SK-N-SH (cell line): Measurements from ENCODE around the gene PARD3B. TPM values are rescaled to one million over a fixed set of nuclear protein-coding genes. Genes with fewer than 3 reads are reported as not detected.

ENCODE experiments used
- CTCF ChIA-PET: fragments of 300-600, 350-600 bp; formaldehyde crosslinking; extraction: SDS; loops from one replicate; lab custom pipeline; 2021; lab: Yijun Ruan, JAX
- POLR2A ChIA-PET: fragments of 350-600 bp; sonication (Branson Sonifier 250); formaldehyde crosslinking; extraction: SDS; loops from one replicate; lab custom pipeline; 2020; ENCODE audit warnings: antibody characterized with exemption, inconsistent platforms; lab: Yijun Ruan, JAX
- DNase-seq: peaks from one replicate; pipeline ENCODE4 v3.0.0; 2012
- H2AFZ ChIP-seq: fragments of 200-600 bp; sonication (generic); 2 replicates; pipeline ENCODE4 v1.8.1; 2016; ENCODE audit warnings: antibody characterized with exemption, mild to moderate bottlenecking, low read depth
- H3F3A ChIP-seq: fragments of 200-600 bp; sonication (generic); replicated peaks from 2 replicates; pipeline ENCODE3; 2016; ENCODE audit warnings: antibody characterized with exemption, mild to moderate bottlenecking; ENCODE audit not compliant: insufficient read depth
- H3K27ac ChIP-seq, 2 experiments: fragments of 200-500 bp in 1 of 2; fragments of 200-600 bp in 1 of 2; sonication (Bioruptor generic) in 1 of 2; sonication (generic), shearing (Covaris generic) in 1 of 2; 2 replicates each; pipeline versions ENCODE4 v1.5.1 to v1.6.1; 2014 to 2016; ENCODE audit warnings: low read depth in 2 of 2, inconsistent platforms in 1 of 2, low read length in 1 of 2, mild to moderate bottlenecking in 1 of 2, mixed read lengths in 1 of 2
- H3K27me3 ChIP-seq: fragments of 200-600 bp; sonication (generic), shearing (Covaris generic); 2 replicates; pipeline ENCODE4 v1.6.1; 2016; ENCODE audit warnings: mixed run types; ENCODE audit not compliant: insufficient read depth
- H3K36me3 ChIP-seq, 2 experiments: fragments of 200-500 bp in 1 of 2; fragments of 200-600 bp in 1 of 2; sonication (Bioruptor generic) in 1 of 2; sonication (generic) in 1 of 2; replicated peaks in 1 of 2; 2 replicates each; pipeline versions ENCODE3 to v1.5.1; 2014 to 2016; ENCODE audit warnings: low read length in 1 of 2, mild to moderate bottlenecking in 1 of 2; ENCODE audit not compliant: insufficient read depth in 2 of 2, control insufficient read depth in 1 of 2
- H3K4me1 ChIP-seq, 2 experiments: fragments of 200-500 bp in 1 of 2; fragments of 200-600 bp in 1 of 2; sonication (Bioruptor generic) in 1 of 2; sonication (generic), shearing (Covaris generic) in 1 of 2; 2 replicates each; pipeline versions ENCODE4 v1.5.1 to v1.6.1; 2014 to 2016; ENCODE audit warnings: low read depth in 1 of 2, low read length in 1 of 2, mixed run types in 1 of 2; ENCODE audit not compliant: insufficient read depth in 2 of 2, control insufficient read depth in 1 of 2
- H3K4me2 ChIP-seq: fragments of 200-600 bp; sonication (generic), shearing (Covaris generic); 2 replicates; pipeline ENCODE4 v1.6.1; 2017; ENCODE audit warnings: mixed run types
- H3K4me3 ChIP-seq, 2 experiments: fragments of 200-500 bp in 1 of 2; fragments of 200-600 bp in 1 of 2; sonication (Bioruptor generic) in 1 of 2; sonication (generic), shearing (Covaris generic) in 1 of 2; 2 replicates each; pipeline versions ENCODE4 v1.5.1 to v1.8.1; 2014 to 2016; ENCODE audit warnings: low read depth in 2 of 2, inconsistent platforms in 1 of 2, low read length in 1 of 2, mild to moderate bottlenecking in 1 of 2, mixed read lengths in 1 of 2, moderate library complexity in 1 of 2
- H3K79me2 ChIP-seq: fragments of 200-600 bp; sonication (generic); 2 replicates; pipeline ENCODE4 v1.8.1; 2017; ENCODE audit warnings: mild to moderate bottlenecking; ENCODE audit not compliant: insufficient read depth
- H3K9ac ChIP-seq: fragments of 200-600 bp; sonication (generic); 2 replicates; pipeline ENCODE4 v1.6.1; 2017; ENCODE audit warnings: mixed run types
- H3K9me2 ChIP-seq: fragments of 200-600 bp; sonication (generic); 2 replicates; pipeline ENCODE4 v1.6.1; 2017; ENCODE audit warnings: mixed run types
- H3K9me3 ChIP-seq: fragments of 200-600 bp; sonication (generic); 2 replicates; pipeline ENCODE4 v1.6.1; 2017; ENCODE audit warnings: mixed run types, mild to moderate bottlenecking, moderate library complexity
- H4K20me1 ChIP-seq: fragments of 200-600 bp; sonication (generic); 2 replicates; pipeline ENCODE4 v1.6.1; 2017; ENCODE audit warnings: mild to moderate bottlenecking, mixed run types; ENCODE audit not compliant: insufficient read depth
- CHD2 ChIP-seq: fragments of 150-350 bp; IDR thresholded peaks from 2 replicates; pipeline ENCODE4 v1.6.1; 2018; ENCODE audit warnings: low read length; ENCODE audit not compliant: partially characterized antibody
- CTCF ChIP-seq: fragments of 200-600 bp; sonication (generic); IDR thresholded peaks from 2 replicates; pipeline ENCODE4 v1.6.1; 2017; ENCODE audit warnings: antibody characterized with exemption, mild to moderate bottlenecking, moderate library complexity
- ELF1 ChIP-seq: IDR thresholded peaks from 2 replicates; pipeline ENCODE4 v1.4.0; 2012
- EP300 ChIP-seq, 2 experiments: IDR thresholded peaks; 2 replicates each; pipeline versions ENCODE4 v1.4.0 to v1.6.1; 2012; ENCODE audit warnings: borderline replicate concordance in 1 of 2, low read depth in 1 of 2, low read length in 1 of 2
- EZH2phosphoT487 ChIP-seq: fragments of 200-600 bp; sonication (generic); IDR thresholded peaks from 2 replicates; pipeline ENCODE4 v1.6.1; 2017; ENCODE audit warnings: low read depth, mixed run types, mild to moderate bottlenecking, antibody characterized with exemption, moderate library complexity, borderline replicate concordance
- FOSL2 ChIP-seq: IDR thresholded peaks from 2 replicates; pipeline ENCODE4 v1.4.0; 2012; ENCODE audit warnings: low read depth, mild to moderate bottlenecking, moderate library complexity, borderline replicate concordance
- FOXM1 ChIP-seq: IDR thresholded peaks from 2 replicates; pipeline ENCODE4 v1.4.0; 2012; ENCODE audit warnings: low read depth, mild to moderate bottlenecking
- GATA2 ChIP-seq: sonication (generic); formaldehyde crosslinking; IDR thresholded peaks from 2 replicates; pipeline ENCODE4 v1.5.0; 2020; ENCODE audit warnings: mild to moderate bottlenecking, missing genetic modification reagents
- IRF3 ChIP-seq: fragments of 150-350 bp; IDR thresholded peaks from 2 replicates; pipeline ENCODE4 v1.6.1; 2016; ENCODE audit warnings: mild to moderate bottlenecking, low read depth, low read length
- JUND ChIP-seq: IDR thresholded peaks from 2 replicates; pipeline ENCODE4 v1.4.0; 2012
- RAD21 ChIP-seq: IDR thresholded peaks from 2 replicates; pipeline ENCODE4 v1.6.1; 2012; ENCODE audit warnings: mild to moderate bottlenecking, low read length
- RCOR1 ChIP-seq: fragments of 150-350 bp; IDR thresholded peaks from 2 replicates; pipeline ENCODE4 v1.6.1; 2017; ENCODE audit warnings: antibody characterized with exemption, low read length
- SMC3 ChIP-seq: IDR thresholded peaks from 2 replicates; pipeline ENCODE4 v1.6.1; 2012; ENCODE audit warnings: low read depth, low read length, improper control_type of control experiment
- TAF1 ChIP-seq: IDR thresholded peaks from 2 replicates; pipeline ENCODE4 v1.6.1; 2012; ENCODE audit warnings: low read depth, mild to moderate bottlenecking, low read length, moderate library complexity, borderline replicate concordance
- USF1 ChIP-seq: IDR thresholded peaks from 2 replicates; pipeline ENCODE4 v1.4.0; 2012; ENCODE audit warnings: low read depth, borderline replicate concordance
- YY1 ChIP-seq: IDR thresholded peaks from 2 replicates; pipeline ENCODE4 v1.4.0; 2012; ENCODE audit warnings: low read depth, mild to moderate bottlenecking
- WGBS: methylation state at CpG from one replicate; pipeline ENCODE4 v1.1.6; 2017; ENCODE audit warnings: low lambda C conversion rate; 5-methylcytosine and 5-hydroxymethylcytosine counted together
- polyA plus RNA-seq, 3 experiments: library from polyadenylated mRNA; depleted of rRNA; stranded (reverse); fragments of >200 nt; gene quantifications; 2 replicates each; pipeline ENCODE4 v1.2.3, GENCODE V29; 2012

Gene PARD3B
- polyA plus RNA-seq, 1 of the 3 experiments (the other 2 are of a cell fraction): 0.87 TPM

GRCh38 chr2:205032093-205032551 lies 486.8 kb downstream of the PARD3B start:
- DNase-seq: no peak
- H3K36me3 ChIP-seq: no peaks in the 10 kb centered on the region
- ChIA-PET POLR2A (no interaction called here), CTCF (no interaction called here)
- no peak overlapping the region for H2AFZ ChIP-seq
- 87% methylated on average over 3 of the region's 4 CpGs for WGBS
- H3K79me2 ChIP-seq: no peaks in the 10 kb centered on the region
- no peaks in the 10 kb centered on the region for H3K27me3 ChIP-seq
- no peak overlapping the region for H3K9ac ChIP-seq
- TF ChIP-seq RAD21 (no peak), IRF3 (no peak)
- no peaks in the 10 kb centered on the region for H3K9me3 ChIP-seq
- no peak overlapping the region for H3K4me2 ChIP-seq
- peak overlapping the region in 1 of 2 experiments; percentile 28; a peak in 1 of 4 replicates for H3K27ac ChIP-seq
- peaks cover 0 to 3% of the 10 kb centered on the region in 2 experiments; a peak in 1 of 4 replicates for H3K4me1 ChIP-seq
- no peaks in the 10 kb centered on the region for H3F3A ChIP-seq
- no peaks in the 10 kb centered on the region for H3K9me2 ChIP-seq
- no peak overlapping the region for H3K4me3 ChIP-seq
- no peaks in the 10 kb centered on the region for H4K20me1 ChIP-seq

GRCh38 chr2:205033431-205033830 lies 488.2 kb downstream of the PARD3B start:
- H3K36me3 ChIP-seq: no peaks in the 10 kb centered on the region
- 70% methylated on average over 2 of the region's 2 CpGs for WGBS
- TF ChIP-seq IRF3 (no peak), JUND (no peak), RCOR1 (no peak), TAF1 (no peak), FOXM1 (no peak), CTCF (no peak), CHD2 (no peak), EP300 (IDR thresholded peaks at IDR 0.05; ENCODE audit: borderline replicate concordance in 1 of 2, low read depth in 1 of 2, low read length in 1 of 2) (no peak), GATA2 (CRISPR knock-in tag) (no peak), ELF1 (no peak), FOSL2 (no peak), SMC3 (no peak), YY1 (no peak), EZH2phosphoT487 (no peak), USF1 (no peak)
- DNase-seq: no peak
- no peak overlapping the region for H3K4me2 ChIP-seq
- no peak overlapping the region for H3K27ac ChIP-seq
- no peaks in the 10 kb centered on the region for H3K9me2 ChIP-seq
- H3K4me1 ChIP-seq: peaks cover 0 to 3% of the 10 kb centered on the region in 2 experiments; a peak in 1 of 4 replicates
- H3F3A ChIP-seq: no peaks in the 10 kb centered on the region
- H2AFZ ChIP-seq: no peak overlapping the region
- H3K79me2 ChIP-seq: no peaks in the 10 kb centered on the region
- no peaks in the 10 kb centered on the region for H3K9me3 ChIP-seq
- ChIA-PET CTCF (interaction anchor here (0.6 kb wide), 1 partner anchor 122 kb away, joined by 3 read pairs; no protein-coding TSS in a partner anchor), POLR2A (no interaction called here)
- no peaks in the 10 kb centered on the region for H4K20me1 ChIP-seq
- no peak overlapping the region for H3K9ac ChIP-seq
- H3K27me3 ChIP-seq: no peaks in the 10 kb centered on the region
- H3K4me3 ChIP-seq: no peak overlapping the region
